HG03469 (cell line): Measurements from ENCODE around the gene STAT4.
"Not testable (repeated sequence)": the region's sequence is repeated elsewhere in the genome, so short reads cannot be mapped to it uniquely, and the experiment has no call there.

Experiments used
- ATAC-seq: cut with Tn5 transposase; IDR thresholded peaks from one replicate; pipeline ENCODE4 v1.9.1; 2021; ENCODE audit warnings: mild to moderate bottlenecking, moderate library complexity, moderate number of reproducible peaks; ENCODE audit not compliant: unreplicated experiment

Gene STAT4

GRCh38 chr2:191001032-191001431 is 149.8 kb downstream of the STAT4 start:
- ATAC-seq = no peak

DNA sequence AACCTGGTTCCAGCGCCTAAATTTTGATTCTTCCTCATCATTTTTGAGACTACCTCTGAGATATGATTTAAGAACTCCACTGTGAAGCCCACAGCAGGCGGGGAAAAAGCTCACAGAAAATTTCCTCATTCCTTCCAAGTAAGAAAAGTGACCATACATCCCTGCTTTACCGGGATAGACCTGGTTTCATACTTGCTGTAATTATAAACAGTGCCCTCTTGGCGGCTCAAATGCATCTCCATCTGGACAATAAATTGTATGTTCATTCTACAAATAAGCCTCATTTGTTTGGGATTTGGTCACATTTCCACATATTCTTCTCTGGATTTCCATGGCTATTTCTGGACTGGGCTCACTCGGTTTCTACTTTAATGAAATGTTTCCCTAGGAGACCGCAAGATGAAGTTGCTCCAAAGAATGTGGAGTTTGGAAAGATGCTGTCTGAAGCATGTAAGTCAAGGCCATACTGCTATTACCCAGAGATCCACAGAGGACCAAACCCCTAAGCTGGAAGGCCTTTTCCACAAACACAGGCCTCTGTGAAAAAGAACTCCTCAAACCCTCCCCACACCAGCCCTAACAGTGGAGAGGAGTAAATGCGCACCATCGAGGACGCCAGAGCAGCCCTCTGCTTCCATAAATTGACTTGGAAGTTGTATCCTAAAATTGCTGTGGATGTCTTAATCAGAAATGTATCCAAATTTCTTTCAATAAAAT is 150.7 kb downstream of the STAT4 start:
- no peak for ATAC-seq

DNA sequence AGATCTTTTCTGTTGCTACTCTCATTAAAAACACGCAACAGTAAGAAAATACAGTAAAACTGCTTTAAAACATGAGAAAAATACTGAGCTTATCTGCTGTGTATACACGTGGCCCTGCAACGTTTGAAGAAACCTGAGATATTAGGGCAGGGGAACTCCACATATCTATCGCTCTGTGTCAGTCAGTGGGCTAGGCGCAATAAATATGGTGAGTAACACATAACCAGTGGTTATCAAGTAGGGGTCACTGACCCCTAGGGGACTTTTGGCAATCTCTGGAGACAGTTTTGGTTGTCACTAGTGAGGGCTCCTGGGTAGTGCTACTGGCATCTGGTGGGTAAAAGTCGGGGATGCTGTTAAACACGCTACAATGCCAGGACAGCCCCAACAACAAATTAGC is 151.7 kb downstream of the STAT4 start:
- no peak for ATAC-seq

- no peak for ATAC-seq
Observed at GRCh38 chr2:190997526-190998113, 153.2 kb downstream of the STAT4 start.

- no peak for ATAC-seq
Observed at GRCh38 chr2:190996947-190997346, 153.8 kb downstream of the STAT4 start.

GRCh38 chr2:190996338-190996946 is 154.4 kb downstream of the STAT4 start:
- ATAC-seq = no peak

- not testable (repeated sequence) for ATAC-seq
Observed at GRCh38 chr2:190995315-190995714, 155.5 kb downstream of the STAT4 start.

DNA sequence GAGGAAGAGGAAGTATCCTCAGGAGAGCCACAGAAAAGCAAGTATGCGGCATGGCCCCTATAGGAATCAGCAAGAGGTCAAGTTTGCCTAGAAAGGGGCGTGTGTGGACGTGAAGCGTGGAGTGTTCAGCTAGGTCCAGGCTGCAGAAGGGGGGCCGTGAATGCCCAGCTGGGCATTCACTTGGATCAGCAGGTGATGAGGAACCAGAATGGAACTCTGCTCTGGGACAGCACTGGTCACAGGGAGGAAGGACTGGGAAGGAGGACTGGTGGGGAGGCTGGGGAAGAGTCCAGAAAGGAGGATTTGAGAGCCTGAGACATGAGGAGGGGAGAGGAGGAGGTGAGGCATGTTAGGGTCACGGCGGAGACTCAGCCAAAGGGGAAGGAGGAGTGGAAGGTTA is 156.6 kb downstream of the STAT4 start:
- ATAC-seq = no peak

DNA sequence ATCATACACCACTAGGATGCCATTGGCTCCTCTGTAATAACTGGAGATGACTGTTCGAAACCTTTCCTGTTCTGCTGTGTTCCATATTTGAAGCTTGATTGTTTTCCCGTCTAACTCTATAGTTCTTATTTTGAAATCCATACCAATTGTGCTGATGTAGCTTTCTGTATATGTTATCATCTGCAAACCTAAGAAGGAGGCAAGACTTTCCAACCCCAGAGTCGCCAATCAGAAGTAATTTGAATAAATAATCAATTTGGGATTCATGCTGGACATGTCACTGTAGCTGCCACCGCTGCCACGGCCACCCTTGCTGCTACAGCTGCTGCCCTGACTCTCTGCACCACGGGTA is 157.5 kb downstream of the STAT4 start:
- ATAC-seq = no peak

DNA sequence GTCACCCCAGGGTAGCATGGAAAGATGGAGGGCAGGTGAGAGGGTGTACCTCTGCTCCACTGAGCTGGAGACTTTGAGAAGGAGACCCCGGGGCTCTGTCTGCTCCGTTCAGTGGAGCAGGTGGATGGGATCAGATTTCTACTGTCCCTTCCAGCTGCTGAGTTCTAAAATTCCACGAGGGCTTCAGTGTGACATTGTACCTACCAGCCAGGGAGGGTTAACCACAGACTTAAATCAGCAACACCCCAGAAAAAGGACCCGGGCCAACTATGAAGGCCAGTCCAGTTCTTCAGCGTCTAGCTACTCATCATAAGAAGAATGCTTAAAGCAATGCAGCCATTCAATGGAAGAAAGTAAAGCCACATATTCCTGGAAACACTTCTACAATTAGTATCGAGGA is 160.7 kb downstream of the STAT4 start:
- ATAC-seq = no peak

GRCh38 chr2:190988910-190989309 is 161.9 kb downstream of the STAT4 start:
- no peak for ATAC-seq

- ATAC-seq = no peak
Observed at GRCh38 chr2:190987938-190988337, 162.9 kb downstream of the STAT4 start.

DNA sequence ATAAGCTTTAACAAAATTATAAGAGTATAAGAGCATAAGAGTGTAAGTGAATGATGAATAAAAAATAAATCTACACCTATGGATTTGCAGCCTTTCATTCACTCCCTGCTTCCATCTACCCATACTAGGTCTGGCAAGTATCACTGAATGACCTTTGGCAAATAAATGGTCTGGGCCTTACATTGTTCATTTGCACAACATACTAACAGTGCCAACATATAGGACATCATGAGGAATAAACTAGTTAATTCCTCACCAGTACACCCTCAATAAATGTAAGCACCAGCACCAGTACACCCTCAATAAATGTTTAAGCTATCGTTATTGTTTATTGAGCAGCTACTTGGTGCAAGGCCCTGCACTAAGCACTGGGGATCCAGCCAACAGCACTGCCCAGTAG is 163.7 kb downstream of the STAT4 start:
- no peak for ATAC-seq

DNA sequence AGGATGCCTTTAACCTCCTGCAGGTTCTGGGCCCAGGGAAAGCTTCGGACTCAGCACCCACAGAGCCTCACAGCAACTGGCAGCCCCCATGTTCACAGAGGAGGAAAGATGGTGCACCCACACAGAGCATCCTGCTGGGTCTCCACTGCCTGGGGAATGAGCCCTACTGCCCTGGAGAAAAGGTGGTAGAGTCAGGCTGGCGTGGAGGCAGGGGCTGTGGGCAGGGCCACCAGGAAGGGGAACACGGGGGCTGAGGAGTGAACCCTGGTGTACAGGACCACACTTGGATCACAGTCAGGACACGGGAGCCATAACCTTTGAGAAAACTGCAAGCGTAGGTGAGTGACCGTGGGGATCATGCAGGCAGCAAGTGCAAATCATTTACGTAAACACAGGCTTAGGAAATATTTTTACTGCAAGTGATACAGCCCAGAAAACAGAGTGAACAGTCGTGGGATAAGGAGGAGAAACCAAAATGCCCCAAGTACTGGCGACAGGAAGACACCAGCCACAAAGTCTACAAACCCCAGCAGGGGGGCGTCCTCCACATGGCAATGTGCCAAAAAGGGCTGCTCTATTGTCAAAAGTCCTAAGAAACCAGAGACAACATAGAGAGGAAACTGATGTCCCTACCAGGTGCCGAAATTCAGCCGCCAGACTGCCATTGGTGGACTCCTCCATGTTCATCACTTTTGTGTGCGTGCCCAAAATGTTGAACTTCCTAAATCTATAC is 164.4 kb downstream of the STAT4 start:
- ATAC-seq = no peak

- ATAC-seq = no peak
Observed at GRCh38 chr2:190984595-190984994, 166.2 kb downstream of the STAT4 start.

DNA sequence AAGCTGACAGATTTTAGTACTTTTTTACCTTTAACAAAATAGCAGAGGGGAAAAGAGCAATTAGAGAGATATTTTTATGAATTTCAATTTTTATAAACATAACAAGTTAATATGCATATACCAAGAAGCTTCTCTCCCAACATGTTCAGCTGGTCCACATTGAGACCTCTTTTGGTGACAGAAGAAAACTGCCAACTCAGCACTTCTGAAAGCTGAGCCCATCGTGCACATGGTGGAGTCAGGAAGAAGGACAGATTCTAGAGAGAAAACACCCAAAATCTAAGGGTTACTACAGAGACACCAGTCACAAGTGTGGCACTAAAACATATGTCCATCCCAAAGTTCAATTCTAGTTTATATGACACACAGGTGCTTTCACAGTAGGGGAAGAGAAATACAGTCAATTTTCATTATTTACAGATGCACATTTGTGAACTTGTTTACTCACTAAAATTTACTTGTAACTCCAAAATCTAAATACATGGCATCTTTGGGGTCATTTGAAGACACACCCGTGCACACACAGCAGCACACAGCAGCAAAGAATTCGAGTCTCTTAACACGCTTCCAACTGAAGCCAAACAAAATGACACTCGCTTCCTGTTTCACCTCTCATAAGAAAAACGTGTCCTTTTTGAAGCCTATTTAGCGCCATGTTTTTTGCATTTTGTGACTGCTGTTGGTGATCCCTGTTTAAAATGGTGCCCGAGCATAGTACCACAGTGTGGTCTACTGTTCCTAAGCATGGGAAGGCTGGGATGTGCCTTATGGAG is 168.3 kb downstream of the STAT4 start:
- no peak for ATAC-seq

- ATAC-seq = no peak
Observed at GRCh38 chr2:190981733-190982132, 169.1 kb downstream of the STAT4 start.

DNA sequence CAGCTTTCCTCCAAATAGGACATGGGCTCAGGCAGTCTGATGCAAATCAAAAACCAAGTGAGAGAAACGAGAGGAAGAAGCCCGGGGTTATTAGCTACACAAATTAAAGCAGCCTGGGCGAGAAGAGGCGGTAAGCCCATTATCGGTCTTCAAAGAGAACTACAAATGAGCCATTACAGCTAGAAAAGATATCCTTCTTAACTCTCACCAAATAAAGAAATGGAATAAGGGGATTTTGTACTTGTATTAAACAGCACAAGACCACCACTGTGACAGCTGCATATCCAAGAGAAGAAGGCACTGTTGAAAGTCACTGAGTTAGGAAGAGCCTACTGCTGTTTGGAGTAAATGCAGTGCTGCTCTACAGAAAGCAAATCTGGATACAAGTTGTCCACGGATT is 169.5 kb downstream of the STAT4 start:
- ATAC-seq = no peak

DNA sequence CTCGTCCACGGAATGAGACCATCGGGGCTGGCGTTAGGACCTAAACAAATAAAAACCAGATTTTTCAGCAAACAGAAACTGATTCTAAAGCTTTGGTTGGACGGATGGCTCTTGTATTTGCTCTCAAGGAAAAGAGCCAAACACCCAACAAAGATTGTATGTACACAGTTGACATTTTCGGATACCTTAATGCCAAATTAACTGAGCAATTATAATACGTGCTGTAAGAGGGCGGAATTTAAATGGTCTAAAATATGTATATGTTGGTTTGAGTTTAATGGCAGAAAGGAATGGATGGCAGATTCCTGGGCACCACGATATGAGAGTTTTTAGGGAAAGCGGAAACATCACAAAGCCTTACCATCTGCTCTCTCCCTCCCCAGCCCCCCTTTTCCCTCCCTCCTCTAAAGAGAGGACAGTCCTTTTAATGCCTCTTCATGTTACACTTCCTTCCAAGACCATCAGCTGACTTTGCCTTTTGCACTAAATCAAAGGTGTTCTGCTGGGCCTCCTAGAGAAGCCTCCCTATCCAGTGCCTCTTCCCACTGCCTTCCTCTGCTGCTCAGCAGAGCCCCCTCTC is 170.1 kb downstream of the STAT4 start:
- no peak for ATAC-seq

- ATAC-seq = no peak
Observed at GRCh38 chr2:190979906-190980629, 170.7 kb downstream of the STAT4 start.
